Activated T-cell treated with anti-CD3 and anti-CD28 coated beads for 1 hour (primary cell): ENCODE measurements around the gene ZNRF4.
A peak's percentile ranks its signal among the peaks of the same experiment; 100 is the strongest.
"Not testable (repeated sequence)": the region's sequence is repeated elsewhere in the genome, so short reads cannot be mapped to it uniquely, and the experiment has no call there.

ENCODE experiments used
- DNase-seq: peaks from one replicate; pipeline ENCODE4 v3.0.0-alpha.2; 2020; ENCODE audit warnings: low read depth

The ZNRF4 gene

GRCh38 chr19:5477451-5478215, 22.4 kb downstream of the ZNRF4 start:
- DNase-seq, result no peak

DNA sequence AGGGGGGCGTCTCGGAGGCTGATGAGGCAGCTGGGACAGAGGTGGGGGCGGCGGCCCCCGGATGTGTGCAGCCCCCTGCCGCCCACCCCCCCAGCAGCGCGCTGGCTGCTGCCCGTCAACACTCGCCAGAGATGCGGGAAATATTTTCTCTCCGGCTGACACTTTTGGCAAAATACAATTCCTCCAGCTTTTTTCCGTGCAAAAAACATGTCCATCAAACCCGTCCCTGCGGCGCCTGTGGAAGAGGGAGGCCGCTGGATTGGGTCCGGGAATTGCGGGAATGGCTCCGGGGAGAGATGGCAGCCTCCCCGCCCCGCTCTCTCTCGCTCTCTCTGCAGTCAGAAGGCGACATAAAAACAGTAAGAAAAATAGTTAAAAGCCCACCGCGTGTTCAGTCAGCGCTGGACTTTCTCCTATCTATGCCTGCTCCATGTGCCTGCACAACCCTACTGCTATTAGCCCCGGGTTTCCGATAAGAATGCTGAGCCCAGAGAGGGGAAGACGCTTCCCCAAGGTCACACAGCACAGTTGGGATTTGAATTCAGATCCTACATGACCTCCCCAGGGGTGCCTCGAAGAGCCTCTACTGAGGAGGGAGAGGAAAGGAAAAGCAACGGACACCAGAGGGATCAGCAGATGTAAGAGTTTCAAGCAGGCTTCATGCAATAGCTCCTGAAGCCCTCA, 23.2 kb downstream of the ZNRF4 start:
- DNase-seq, result no peak

DNA sequence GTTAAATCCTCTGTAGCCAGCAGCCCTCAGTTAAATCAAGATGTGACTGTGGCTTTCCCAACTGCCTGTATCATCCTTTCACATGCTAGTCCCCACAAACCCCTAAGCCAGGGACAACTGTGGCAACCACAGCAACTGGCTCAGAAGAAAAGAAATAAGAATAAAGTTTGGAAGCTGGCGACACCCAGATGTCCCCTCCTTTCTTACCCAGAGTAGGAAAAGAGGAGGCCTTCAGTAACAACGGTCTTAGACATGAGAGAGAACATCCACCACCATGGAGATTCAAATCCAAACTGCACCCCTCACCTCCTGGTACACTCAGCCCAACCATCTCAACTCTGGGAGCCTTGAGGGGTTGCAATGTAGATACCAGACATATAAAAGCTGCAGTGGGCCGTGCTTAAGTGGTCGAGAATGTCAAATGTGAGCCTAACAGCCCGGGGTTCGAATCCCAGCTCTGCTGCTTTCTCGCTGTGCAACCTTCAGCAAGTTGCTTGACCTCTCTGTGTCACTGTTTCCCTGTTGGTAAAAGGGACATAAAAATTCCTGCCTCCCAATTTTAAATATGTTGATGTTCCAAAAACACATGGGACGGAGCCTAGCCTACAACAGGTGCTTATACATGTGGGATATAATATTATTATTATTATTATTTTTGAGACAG, 23.8 kb downstream of the ZNRF4 start:
- no peak for DNase-seq

DNA sequence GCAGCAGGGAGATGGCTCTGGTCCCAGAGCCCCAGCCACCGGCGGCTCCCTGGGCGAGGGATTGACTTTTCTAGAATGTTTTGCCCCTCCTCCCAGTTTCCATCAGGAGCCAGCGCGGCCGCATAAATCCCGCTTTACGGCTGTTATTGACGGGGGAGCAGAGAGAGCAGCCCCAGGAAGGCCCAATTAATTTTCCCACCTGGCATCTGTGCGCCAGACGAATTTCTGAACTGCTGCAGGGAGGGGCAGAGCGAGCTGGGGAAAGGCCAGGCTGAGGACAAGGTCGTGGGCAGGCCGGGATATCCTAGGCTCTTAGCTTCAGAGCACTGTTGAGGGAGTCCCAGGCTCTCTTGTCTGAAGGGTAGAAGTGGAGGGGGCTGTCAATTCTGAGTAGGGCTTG, 24.7 kb downstream of the ZNRF4 start:
- no peak for DNase-seq

DNA sequence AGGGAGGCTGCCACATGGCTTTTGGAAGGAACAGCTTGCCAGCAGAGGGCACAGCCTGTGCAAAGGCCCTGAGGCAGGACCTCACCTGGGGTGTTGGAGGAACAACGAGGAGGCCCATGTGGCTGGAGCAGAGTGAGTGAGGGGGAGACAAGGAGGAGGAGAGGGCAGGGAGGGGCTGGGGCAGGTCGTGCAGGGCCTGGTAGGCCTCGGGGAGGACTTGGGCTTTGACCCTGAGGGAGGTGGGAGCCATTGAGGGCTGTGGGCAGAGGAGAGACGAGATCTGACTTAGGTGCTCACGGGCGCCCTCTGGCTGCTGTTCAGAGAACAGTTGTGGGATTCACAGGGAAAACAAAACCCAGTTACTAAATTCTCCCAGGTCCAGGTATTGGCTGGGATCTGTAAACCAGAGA, 25.2 kb downstream of the ZNRF4 start:
- DNase-seq, result peak; percentile 5

GRCh38 chr19:5481957-5482356, 26.7 kb downstream of the ZNRF4 start:
- DNase-seq, result no peak

DNA sequence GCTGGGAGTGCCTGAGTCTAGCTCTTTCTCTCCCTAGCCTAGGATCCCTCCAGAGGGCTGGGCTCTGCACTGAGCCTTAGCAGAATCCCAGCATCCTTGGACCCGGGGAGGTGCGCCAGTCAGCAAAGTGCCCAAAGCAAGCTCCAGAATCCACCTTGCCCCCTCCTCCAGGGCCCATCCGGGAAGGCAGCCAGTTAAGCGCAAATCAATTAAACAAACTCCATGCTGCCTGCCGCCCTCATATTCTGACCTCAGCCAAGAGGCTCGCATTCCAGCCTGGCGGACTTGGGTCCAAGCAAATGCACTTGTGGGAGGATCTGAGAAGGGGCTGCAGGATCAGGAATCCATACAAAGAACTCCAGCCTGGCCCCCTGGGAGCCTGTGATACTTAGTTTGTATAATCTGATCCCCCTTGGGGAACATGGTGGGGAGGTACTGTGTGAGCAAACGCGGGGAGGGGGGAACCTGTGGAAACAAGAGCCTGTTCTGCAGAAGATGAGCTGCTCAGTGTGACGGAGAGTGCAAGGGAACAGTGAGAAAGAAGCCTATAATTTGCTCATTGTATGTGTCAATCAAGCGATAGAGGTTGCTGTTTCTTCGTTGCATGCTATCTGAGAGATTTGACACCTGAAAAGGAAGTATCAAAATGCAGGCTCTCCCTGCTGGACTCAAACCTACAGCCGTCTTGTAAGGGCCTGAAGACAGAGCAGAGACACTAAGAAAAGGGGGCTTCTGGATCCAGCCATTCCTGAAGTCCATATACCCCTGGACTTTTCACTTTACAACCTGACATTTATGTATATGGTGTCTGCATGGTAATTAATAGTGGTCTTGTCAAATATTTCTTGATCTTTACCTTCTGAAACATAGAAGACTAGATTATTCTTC, 29.4 kb downstream of the ZNRF4 start:
- DNase-seq, result no peak

- no peak for DNase-seq
Observed at GRCh38 chr19:5485286-5485636, 30.0 kb downstream of the ZNRF4 start.

DNA sequence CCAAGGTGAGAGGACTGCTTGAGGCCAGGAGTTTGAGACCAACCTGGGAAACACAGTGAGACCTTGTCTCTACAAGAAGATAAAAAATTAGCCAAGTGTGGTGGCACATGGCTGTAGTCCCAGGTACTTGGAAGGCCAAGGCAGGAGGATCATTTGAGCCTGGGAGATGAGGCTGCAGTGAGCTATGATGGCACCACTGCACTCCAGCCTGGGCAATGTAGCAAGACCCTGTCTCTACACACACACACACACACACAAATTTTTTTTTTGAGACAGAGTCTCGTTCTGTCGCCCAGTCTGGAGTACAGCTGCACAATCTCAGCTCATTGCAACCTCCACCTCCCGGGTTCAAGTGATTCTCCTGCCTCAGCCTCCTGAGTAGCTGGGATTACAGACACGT, 30.4 kb downstream of the ZNRF4 start:
- DNase-seq, result not testable (repeated sequence)

DNA sequence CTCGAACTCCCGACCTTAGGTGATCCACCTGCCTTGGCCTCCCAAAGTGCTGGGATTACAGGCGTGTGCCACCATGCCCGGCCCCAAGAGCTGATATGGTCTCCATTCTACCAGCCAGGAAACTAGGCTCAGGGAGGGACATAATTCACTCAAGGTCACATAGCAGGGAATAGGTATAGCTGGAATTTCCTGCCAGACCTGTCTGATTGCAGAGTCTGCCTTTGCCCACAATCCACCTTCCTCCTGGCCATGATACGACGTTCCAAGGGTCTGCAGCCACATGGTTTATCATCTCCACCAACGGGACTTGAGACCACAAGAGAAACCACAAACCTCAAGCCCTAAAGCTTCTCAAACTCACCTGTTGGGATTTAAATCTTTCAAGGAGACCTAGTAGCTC, 32.0 kb downstream of the ZNRF4 start:
- no peak for DNase-seq

DNA sequence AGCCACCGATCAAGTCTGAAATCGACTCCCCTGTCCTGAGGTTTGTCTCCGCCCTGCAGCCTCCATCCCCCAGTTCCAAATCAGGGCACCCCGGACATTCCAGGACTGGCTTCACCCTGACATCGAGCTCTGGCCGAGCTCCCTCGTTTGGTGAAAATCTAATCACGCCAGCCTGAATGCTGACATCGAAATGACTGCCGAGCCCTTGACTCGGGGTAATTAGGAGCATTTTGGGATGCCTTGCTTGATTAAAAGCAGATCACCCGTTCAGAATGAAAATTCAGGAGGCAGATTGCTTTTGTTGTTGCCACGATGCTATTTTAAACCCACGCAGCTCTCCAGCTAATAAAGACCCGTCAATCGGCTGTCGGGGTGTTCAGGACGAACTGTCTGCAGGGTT, 34.3 kb downstream of the ZNRF4 start:
- DNase-seq, result no peak

DNA sequence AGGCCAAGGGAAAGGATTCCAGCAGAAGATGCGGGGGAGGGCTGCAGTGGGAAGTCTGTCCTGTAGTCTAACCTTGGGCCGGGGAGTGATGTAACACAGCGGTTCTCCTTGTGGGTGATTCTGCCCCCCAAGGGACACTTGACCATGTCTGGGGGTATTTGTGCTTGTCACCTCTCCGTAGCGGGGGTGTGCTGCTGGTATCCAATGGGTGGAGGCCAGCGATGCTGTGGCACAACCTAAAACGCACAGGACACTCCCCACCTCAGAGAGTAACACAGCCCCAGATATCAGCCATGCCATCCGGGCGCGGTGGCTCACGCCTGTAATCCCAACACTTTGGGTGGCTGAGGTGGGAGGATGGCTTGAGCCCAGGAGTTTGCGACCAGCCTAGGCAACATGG, 36.3 kb downstream of the ZNRF4 start:
- no peak for DNase-seq

DNA sequence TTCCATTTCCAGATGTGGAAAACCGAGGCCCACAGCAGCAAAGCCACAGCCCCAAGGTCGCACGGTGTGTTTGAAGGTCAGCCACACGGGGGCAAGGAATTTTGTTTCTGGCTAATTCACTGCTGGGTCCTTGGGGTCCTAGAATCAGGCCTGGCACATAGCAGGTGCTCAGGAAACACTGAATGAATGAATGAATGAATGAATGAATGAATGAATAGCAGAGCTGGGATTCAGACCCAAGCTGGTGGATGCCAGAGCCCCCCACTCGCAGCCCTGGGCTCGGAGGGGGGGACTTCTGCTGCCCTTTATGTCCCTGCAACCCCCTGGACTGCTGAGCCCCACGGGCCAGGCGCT, 37.0 kb downstream of the ZNRF4 start:
- DNase-seq, result no peak

GRCh38 chr19:5492635-5493409, 37.6 kb downstream of the ZNRF4 start:
- DNase-seq, result no peak

DNA sequence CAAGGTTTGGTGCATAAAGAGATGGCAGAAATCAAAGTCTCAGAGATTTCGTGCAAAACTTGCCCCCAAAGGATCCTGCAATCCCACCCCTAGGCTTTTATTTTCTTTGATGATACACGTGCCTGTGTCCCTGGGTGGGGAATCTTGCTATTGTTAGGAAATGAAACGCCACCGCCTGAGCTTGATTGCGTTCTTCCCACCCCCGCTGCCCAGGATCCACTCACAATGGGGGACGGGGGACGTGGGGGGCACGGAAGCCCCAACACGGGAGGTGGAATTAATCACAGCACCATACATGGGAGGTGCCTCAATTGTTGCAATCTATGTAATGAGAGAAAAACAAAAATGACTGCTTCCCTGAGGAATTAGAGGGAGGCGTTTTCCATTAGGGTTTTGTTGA, 39.6 kb downstream of the ZNRF4 start:
- DNase-seq, result no peak

DNA sequence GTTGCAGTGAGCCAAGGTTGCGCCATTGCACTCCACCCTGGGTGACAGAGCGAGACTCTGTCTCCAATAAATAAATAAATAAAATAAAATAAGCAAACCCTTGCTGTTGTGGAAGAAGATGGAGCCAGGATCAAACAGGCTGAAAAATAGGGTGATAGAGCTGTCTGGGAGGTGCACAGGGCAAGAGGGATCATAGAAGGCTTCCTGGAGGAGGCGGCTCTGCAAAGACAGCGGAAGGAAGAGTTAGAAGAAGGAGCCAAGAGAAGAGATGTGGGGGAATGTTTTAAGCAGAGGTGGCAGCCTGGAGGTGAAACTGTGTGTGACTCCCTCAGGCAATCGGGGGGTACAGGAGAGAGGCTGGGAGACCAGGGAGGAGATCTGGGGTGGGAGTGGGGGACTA, 40.6 kb downstream of the ZNRF4 start:
- DNase-seq, result no peak

DNA sequence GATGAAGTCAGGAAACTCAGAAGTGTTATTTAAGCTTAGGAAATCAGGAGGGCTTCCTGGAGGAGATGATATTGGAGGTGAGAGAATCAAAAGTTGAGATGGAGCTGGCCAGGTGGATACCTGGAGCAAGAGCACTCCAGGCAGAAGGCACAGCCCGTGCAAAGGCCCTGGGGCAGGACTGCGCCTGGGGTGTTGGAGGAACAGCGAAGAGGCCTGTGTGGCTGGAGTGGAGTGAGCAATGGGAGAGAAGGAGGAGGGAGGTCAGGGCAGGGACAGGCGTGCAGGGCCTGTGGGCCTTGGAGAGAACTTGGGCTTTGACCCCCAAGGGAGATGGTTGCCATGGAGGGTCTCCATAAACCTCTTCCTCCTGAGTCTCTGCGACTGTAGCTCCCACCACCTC, 42.1 kb downstream of the ZNRF4 start:
- no peak for DNase-seq

DNA sequence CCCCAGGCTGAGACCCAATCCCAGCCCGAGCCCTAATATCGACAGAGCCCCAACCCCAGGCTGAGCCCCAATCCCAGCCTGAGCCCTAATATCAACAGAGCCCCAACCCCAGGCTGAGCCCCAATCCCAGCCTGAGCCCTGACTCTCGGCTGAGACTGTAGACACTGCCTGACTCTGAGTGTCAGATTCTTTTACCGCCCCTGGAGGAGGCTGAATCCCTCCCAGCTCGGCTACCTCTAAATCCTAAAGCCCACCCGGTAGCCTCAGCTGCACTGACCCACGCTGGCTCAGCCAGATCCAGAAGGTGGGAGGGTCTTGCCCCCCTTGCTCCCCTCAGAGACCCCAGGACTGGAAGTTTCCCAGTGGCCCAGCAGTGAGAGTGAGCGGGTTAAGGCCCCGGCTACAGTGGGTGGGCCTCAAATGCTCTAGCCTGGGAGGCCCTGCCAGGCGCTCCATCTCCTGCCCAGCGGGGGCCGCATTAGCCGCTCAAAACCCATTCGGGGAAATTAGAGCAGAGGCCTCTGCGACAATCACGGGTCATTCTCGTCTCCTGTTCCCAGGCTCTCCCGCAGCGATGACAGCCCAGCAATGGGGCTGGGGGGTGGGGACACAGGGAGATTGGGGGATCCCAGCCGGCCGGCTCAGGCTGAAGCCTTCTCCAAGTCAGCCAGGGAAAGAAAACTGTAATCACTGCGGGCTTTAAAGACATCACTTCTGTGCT, 43.8 kb downstream of the ZNRF4 start:
- DNase-seq, result no peak

- no peak for DNase-seq
Observed at GRCh38 chr19:5501907-5502306, 46.7 kb downstream of the ZNRF4 start.

DNA sequence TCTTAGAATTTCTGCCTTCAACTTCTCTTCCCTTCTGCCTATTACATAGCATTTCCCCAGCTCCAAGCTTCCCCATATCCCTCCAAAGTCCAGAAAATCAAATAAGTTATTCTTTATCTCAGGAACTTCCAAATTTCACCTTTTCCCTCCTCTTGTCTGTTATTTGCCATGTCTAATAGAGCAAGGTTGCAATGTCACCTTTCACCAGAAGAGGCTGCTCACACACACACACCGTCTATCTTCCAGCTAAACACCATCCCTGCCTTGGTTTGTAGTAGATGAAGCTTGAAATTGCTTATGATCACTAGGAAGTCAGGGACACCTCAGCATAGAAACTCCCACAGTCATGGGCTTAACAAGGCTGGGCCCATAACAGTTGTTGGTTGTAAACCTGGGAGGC, 48.4 kb downstream of the ZNRF4 start:
- no peak for DNase-seq

DNA sequence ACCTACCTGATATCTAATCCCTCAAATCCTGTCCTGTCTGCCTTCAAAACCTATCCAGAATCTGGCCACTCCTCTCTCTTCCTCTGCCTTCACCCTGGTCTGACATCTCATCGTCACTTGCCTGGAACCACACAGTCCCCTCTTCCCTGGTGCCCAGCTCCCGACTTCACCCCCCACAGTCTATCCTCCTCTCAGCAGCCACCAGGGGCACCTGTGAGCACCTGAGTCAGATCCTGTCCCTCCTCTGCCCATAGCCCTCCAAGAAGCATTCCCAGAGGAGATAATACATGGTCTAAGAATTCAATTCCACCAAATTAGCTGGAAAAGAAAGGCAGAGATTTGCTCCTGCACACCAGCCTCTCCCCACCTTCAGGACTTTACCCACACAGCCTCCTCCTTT, 48.9 kb downstream of the ZNRF4 start:
- no peak for DNase-seq
